Measurements from ENCODE around the gene ZXDC.

DNA sequence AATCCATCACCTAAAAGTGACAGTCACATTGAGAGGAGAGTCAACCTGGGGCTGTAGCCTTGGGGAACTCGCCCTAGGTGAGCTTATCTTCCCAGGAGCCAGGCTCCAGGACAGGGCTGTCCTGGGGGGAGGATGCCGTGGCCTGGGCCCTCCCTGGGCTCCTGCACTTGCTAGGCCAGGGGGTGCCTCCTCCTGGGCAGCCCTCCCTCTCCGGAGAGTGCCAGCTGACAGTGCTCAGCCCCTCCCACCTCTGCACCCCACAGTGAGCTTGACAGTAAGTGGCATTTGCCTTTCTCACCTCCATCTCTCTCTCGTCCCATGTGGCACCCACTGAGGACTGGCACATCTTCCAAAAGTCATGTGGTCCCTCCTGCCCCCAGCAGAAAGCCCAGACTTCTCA is 22.8 kb upstream of the ZXDC start:
- TF ChIP-seq, protein P1, sequence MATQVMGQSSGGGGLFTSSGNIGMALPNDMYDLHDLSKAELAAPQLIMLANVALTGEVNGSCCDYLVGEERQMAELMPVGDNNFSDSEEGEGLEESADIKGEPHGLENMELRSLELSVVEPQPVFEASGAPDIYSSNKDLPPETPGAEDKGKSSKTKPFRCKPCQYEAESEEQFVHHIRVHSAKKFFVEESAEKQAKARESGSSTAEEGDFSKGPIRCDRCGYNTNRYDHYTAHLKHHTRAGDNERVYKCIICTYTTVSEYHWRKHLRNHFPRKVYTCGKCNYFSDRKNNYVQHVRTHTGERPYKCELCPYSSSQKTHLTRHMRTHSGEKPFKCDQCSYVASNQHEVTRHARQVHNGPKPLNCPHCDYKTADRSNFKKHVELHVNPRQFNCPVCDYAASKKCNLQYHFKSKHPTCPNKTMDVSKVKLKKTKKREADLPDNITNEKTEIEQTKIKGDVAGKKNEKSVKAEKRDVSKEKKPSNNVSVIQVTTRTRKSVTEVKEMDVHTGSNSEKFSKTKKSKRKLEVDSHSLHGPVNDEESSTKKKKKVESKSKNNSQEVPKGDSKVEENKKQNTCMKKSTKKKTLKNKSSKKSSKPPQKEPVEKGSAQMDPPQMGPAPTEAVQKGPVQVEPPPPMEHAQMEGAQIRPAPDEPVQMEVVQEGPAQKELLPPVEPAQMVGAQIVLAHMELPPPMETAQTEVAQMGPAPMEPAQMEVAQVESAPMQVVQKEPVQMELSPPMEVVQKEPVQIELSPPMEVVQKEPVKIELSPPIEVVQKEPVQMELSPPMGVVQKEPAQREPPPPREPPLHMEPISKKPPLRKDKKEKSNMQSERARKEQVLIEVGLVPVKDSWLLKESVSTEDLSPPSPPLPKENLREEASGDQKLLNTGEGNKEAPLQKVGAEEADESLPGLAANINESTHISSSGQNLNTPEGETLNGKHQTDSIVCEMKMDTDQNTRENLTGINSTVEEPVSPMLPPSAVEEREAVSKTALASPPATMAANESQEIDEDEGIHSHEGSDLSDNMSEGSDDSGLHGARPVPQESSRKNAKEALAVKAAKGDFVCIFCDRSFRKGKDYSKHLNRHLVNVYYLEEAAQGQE (IDR thresholded peaks at IDR 0.05; ENCODE audit: insufficient read depth in 1 of 2, low read depth in 2 of 2, low read length in 1 of 2), result no peak
- no peak for TF ChIP-seq TCF7L2 (IDR thresholded peaks at IDR 0.05; ENCODE audit: low read depth, low read length)
- TF ChIP-seq, protein P2, sequence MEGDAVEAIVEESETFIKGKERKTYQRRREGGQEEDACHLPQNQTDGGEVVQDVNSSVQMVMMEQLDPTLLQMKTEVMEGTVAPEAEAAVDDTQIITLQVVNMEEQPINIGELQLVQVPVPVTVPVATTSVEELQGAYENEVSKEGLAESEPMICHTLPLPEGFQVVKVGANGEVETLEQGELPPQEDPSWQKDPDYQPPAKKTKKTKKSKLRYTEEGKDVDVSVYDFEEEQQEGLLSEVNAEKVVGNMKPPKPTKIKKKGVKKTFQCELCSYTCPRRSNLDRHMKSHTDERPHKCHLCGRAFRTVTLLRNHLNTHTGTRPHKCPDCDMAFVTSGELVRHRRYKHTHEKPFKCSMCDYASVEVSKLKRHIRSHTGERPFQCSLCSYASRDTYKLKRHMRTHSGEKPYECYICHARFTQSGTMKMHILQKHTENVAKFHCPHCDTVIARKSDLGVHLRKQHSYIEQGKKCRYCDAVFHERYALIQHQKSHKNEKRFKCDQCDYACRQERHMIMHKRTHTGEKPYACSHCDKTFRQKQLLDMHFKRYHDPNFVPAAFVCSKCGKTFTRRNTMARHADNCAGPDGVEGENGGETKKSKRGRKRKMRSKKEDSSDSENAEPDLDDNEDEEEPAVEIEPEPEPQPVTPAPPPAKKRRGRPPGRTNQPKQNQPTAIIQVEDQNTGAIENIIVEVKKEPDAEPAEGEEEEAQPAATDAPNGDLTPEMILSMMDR (IDR thresholded peaks at IDR 0.05), result no peak

Measured in Panc1 (cell line).